Activated CD4-positive, alpha-beta memory T cell treated with anti-CD3 and anti-CD28 coated beads for 36 hours (primary cell): Measurements from ENCODE around the gene CHP2. TPM values are rescaled to one million over a fixed set of nuclear protein-coding genes. Genes with fewer than 3 reads are reported as not detected.

Experiments used
- CTCF ChIA-PET: fragments of 350-600 bp; sonication (Branson Sonifier 250); formaldehyde crosslinking; loops from one replicate; lab custom pipeline; 2021; ENCODE audit warnings: antibody characterized with exemption, inconsistent platforms; lab: Charles Lee
- POLR2A ChIA-PET: fragments of 350-600 bp; sonication (Branson Sonifier 250); formaldehyde crosslinking; loops from one replicate; lab custom pipeline; 2021; ENCODE audit warnings: antibody characterized with exemption; lab: Charles Lee
- DNase-seq: peaks from one replicate; pipeline ENCODE4 v3.0.0-alpha.2; 2020
- H3K27ac Mint-ChIP-seq: one replicate; pipeline ENCODE4 v1.8.0; 2021; ENCODE audit warnings: mixed read lengths
- H3K27me3 Mint-ChIP-seq: one replicate; pipeline ENCODE4 v1.8.0; 2021; ENCODE audit warnings: mixed read lengths
- H3K36me3 Mint-ChIP-seq: one replicate; pipeline ENCODE4 v1.8.0; 2021; ENCODE audit warnings: mixed read lengths
- H3K4me1 Mint-ChIP-seq: one replicate; pipeline ENCODE4 v1.8.0; 2021; ENCODE audit warnings: low read depth, mixed read lengths
- H3K4me3 Mint-ChIP-seq: one replicate; pipeline ENCODE4 v1.8.0; 2021; ENCODE audit warnings: mild to moderate bottlenecking, mixed read lengths
- H3K9me3 Mint-ChIP-seq: one replicate; pipeline ENCODE4 v1.8.0; 2021; ENCODE audit warnings: mixed read lengths
- intact Hi-C: fragments of 100-400 bp; cut with micrococcal nuclease; formaldehyde crosslinking; loops from one replicate; pipeline ENCODE4 v1.15.1; 2023
- total RNA-seq, 2 experiments: library from RNA; stranded (reverse); gene quantifications; one replicate each; pipeline ENCODE4 v1.2.3, GENCODE V29; 2021

Gene CHP2
- total RNA-seq, 2 experiments from 2014 or later = not detected

GRCh38 chr16:23753908-23754593, 775 bp upstream of the CHP2 start:
- Mint-ChIP-seq H3K4me3 (no peak overlapping the region), H3K4me1 (no peaks in the 10 kb centered on the region), H3K27me3 (peaks cover 39% of the 10 kb centered on the region), H3K9me3 (no peaks in the 10 kb centered on the region), H3K27ac (no peak overlapping the region), H3K36me3 (no peaks in the 10 kb centered on the region)
- ChIA-PET POLR2A (no interaction called here), CTCF (no interaction called here)
- DNase-seq = no peak
- intact Hi-C loops = no loop called here

GRCh38 chr16:23755484-23755809, 621 bp downstream of the CHP2 start:
- POLR2A ChIA-PET = no interaction called here
- Mint-ChIP-seq H3K9me3 (no peaks in the 10 kb centered on the region), H3K4me3 (no peak overlapping the region), H3K27ac (no peak overlapping the region), H3K36me3 (no peaks in the 10 kb centered on the region), H3K27me3 (peaks cover 45% of the 10 kb centered on the region), H3K4me1 (no peaks in the 10 kb centered on the region)
- CTCF ChIA-PET = no interaction called here
- intact Hi-C loops = no loop called here
- no peak for DNase-seq

- no peaks in the 10 kb centered on the region for H3K4me1 Mint-ChIP-seq
- no peak overlapping the region for H3K4me3 Mint-ChIP-seq
- intact Hi-C loops = no loop called here
- no peak overlapping the region for H3K27ac Mint-ChIP-seq
- no peak for DNase-seq
- ChIA-PET POLR2A (no interaction called here), CTCF (no interaction called here)
- H3K36me3 Mint-ChIP-seq = no peaks in the 10 kb centered on the region
- H3K27me3 Mint-ChIP-seq = peaks cover 49% of the 10 kb centered on the region
- no peaks in the 10 kb centered on the region for H3K9me3 Mint-ChIP-seq
Measured at GRCh38 chr16:23757116-23757515, 2.3 kb downstream of the CHP2 start.

- Mint-ChIP-seq H3K4me1 (no peaks in the 10 kb centered on the region), H3K9me3 (no peaks in the 10 kb centered on the region), H3K27ac (no peak overlapping the region), H3K36me3 (no peaks in the 10 kb centered on the region), H3K4me3 (no peak overlapping the region), H3K27me3 (peaks cover 49% of the 10 kb centered on the region)
- no peak for DNase-seq
- CTCF ChIA-PET = no interaction called here
- POLR2A ChIA-PET = no interaction called here
- intact Hi-C loops = no loop called here
Measured at GRCh38 chr16:23757937-23758619, 3.3 kb downstream of the CHP2 start.

GRCh38 chr16:23765933-23766332, 11.1 kb downstream of the CHP2 start:
- H3K27me3 Mint-ChIP-seq = peaks cover 10% of the 10 kb centered on the region
- CTCF ChIA-PET = no interaction called here
- H3K36me3 Mint-ChIP-seq = no peaks in the 10 kb centered on the region

GRCh38 chr16:23768581-23768980, 13.8 kb downstream of the CHP2 start:
- peaks cover under 1% of the 10 kb centered on the region for H3K27me3 Mint-ChIP-seq
- POLR2A ChIA-PET = interaction anchor here (0.7 kb wide), 1 partner anchor 15 kb away, joined by 3 read pairs; no protein-coding TSS in a partner anchor
- no peak overlapping the region for H3K4me3 Mint-ChIP-seq
- intact Hi-C loops = no loop called here
- CTCF ChIA-PET = interaction anchor here (0.5 to 0.7 kb wide), 2 partner anchors 32 to 246 kb away, joined by 3 read pairs; no protein-coding TSS in a partner anchor
- no peak overlapping the region for H3K27ac Mint-ChIP-seq
- peaks cover 3% of the 10 kb centered on the region for H3K9me3 Mint-ChIP-seq
- no peak for DNase-seq
- H3K4me1 Mint-ChIP-seq = no peaks in the 10 kb centered on the region
- H3K36me3 Mint-ChIP-seq = no peaks in the 10 kb centered on the region

More at GRCh38 chr16:23765933-23766332, 11.1 kb downstream of the CHP2 start:
- Mint-ChIP-seq H3K4me3 (no peak overlapping the region), H3K4me1 (no peaks in the 10 kb centered on the region), H3K27ac (no peak overlapping the region), H3K9me3 (peaks cover 3% of the 10 kb centered on the region)
- POLR2A ChIA-PET = no interaction called here
- no peak for DNase-seq
- intact Hi-C loops = no loop called here

GRCh38 chr16:23771027-23771426, 16.2 kb downstream of the CHP2 start:
- H3K4me1 Mint-ChIP-seq = no peaks in the 10 kb centered on the region
- peaks cover 3% of the 10 kb centered on the region for H3K27me3 Mint-ChIP-seq
- H3K4me3 Mint-ChIP-seq = no peak overlapping the region
- H3K36me3 Mint-ChIP-seq = no peaks in the 10 kb centered on the region
- CTCF ChIA-PET = interaction anchor here (0.6 kb wide), 1 partner anchor 199 kb away, joined by 3 read pairs; no protein-coding TSS in a partner anchor
- POLR2A ChIA-PET = no interaction called here
- intact Hi-C loops = no loop called here
- H3K27ac Mint-ChIP-seq = no peak overlapping the region
- H3K9me3 Mint-ChIP-seq = peaks cover 1% of the 10 kb centered on the region
- no peak for DNase-seq

GRCh38 chr16:23771642-23772041, 16.8 kb downstream of the CHP2 start:
- POLR2A ChIA-PET = no interaction called here
- H3K9me3 Mint-ChIP-seq = no peaks in the 10 kb centered on the region
- H3K27me3 Mint-ChIP-seq = peaks cover 6% of the 10 kb centered on the region
- intact Hi-C loops = no loop called here
- H3K36me3 Mint-ChIP-seq = no peaks in the 10 kb centered on the region
- no peaks in the 10 kb centered on the region for H3K4me1 Mint-ChIP-seq
- H3K27ac Mint-ChIP-seq = no peak overlapping the region
- CTCF ChIA-PET = interaction anchor here (0.6 kb wide), 1 partner anchor 198 kb away, joined by 3 read pairs; no protein-coding TSS in a partner anchor
- no peak for DNase-seq
- H3K4me3 Mint-ChIP-seq = no peak overlapping the region

- H3K9me3 Mint-ChIP-seq = no peaks in the 10 kb centered on the region
- H3K27me3 Mint-ChIP-seq = peaks cover 6% of the 10 kb centered on the region
- H3K36me3 Mint-ChIP-seq = no peaks in the 10 kb centered on the region
- intact Hi-C loops = no loop called here
- no peak overlapping the region for H3K4me3 Mint-ChIP-seq
- POLR2A ChIA-PET = no interaction called here
- CTCF ChIA-PET = no interaction called here
- no peak overlapping the region for H3K27ac Mint-ChIP-seq
- DNase-seq = no peak
- H3K4me1 Mint-ChIP-seq = no peaks in the 10 kb centered on the region
Measured at GRCh38 chr16:23773339-23773738, 18.5 kb downstream of the CHP2 start.

- Mint-ChIP-seq H3K27ac (no peak overlapping the region), H3K4me1 (no peaks in the 10 kb centered on the region), H3K36me3 (no peaks in the 10 kb centered on the region), H3K9me3 (no peaks in the 10 kb centered on the region), H3K4me3 (no peak overlapping the region), H3K27me3 (peaks cover 28% of the 10 kb centered on the region)
- DNase-seq = no peak
- ChIA-PET CTCF (no interaction called here), POLR2A (no interaction called here)
- intact Hi-C loops = no loop called here
Measured at GRCh38 chr16:23781176-23781575, 26.4 kb downstream of the CHP2 start.

GRCh38 chr16:23784811-23785447, 30.1 kb downstream of the CHP2 start:
- DNase-seq = no peak
- H3K4me3 Mint-ChIP-seq = no peak overlapping the region

GRCh38 chr16:23785842-23786241, 31.0 kb downstream of the CHP2 start:
- Mint-ChIP-seq H3K36me3 (no peaks in the 10 kb centered on the region), H3K4me3 (no peak overlapping the region), H3K27ac (no peak overlapping the region), H3K27me3 (peaks cover 13% of the 10 kb centered on the region), H3K9me3 (no peaks in the 10 kb centered on the region), H3K4me1 (no peaks in the 10 kb centered on the region)
- POLR2A ChIA-PET = no interaction called here
- intact Hi-C loops = no loop called here
- CTCF ChIA-PET = interaction anchor here (0.5 kb wide), 1 partner anchor 16 kb away, joined by 3 read pairs; no protein-coding TSS in a partner anchor
- DNase-seq = no peak

More at GRCh38 chr16:23784811-23785447, 30.1 kb downstream of the CHP2 start:
- POLR2A ChIA-PET = no interaction called here
- no peaks in the 10 kb centered on the region for H3K4me1 Mint-ChIP-seq
- H3K27me3 Mint-ChIP-seq = peaks cover 17% of the 10 kb centered on the region
- H3K27ac Mint-ChIP-seq = no peak overlapping the region
- no peaks in the 10 kb centered on the region for H3K36me3 Mint-ChIP-seq
- intact Hi-C loops = no loop called here
- no peaks in the 10 kb centered on the region for H3K9me3 Mint-ChIP-seq
- CTCF ChIA-PET = no interaction called here
